NCI-H2196 treated with DMSO at 0.1 percent for 48 hours (cell line): Measurements from ENCODE around the gene CLK1.

Experiments used
- DNase-seq: peaks from one replicate; lab custom pipeline; 2025; ENCODE audit not compliant: unreplicated experiment; lab: John Stamatoyannopoulos, UW

The CLK1 gene

GRCh38 chr2:200811333-200812121 lies 52.9 kb downstream of the CLK1 start, which contains the start of gene BZW1:
Gene BZW1, plus strand, starts transcription at chr2:200811910. Its CDS starts 1,308 bp downstream, at chr2:200813218.
- peak; percentile 88 for DNase-seq

DNA sequence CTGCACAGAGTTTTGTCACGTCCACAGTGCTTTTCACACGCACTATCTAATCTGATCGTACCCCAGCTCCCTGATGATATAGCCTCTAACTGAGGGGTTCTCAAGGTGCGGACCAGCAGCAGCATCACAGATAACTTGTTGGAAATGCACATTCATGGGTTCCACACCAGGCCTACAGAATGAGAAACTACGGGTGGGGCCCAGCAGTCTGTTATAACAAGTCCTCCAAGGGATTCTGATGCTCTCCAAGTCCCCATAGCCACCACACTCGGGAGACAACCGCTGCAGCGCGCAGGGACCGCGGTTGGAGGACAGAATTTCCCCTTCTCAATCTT lies 53.5 kb downstream of the CLK1 start:
- no peak for DNase-seq

DNA sequence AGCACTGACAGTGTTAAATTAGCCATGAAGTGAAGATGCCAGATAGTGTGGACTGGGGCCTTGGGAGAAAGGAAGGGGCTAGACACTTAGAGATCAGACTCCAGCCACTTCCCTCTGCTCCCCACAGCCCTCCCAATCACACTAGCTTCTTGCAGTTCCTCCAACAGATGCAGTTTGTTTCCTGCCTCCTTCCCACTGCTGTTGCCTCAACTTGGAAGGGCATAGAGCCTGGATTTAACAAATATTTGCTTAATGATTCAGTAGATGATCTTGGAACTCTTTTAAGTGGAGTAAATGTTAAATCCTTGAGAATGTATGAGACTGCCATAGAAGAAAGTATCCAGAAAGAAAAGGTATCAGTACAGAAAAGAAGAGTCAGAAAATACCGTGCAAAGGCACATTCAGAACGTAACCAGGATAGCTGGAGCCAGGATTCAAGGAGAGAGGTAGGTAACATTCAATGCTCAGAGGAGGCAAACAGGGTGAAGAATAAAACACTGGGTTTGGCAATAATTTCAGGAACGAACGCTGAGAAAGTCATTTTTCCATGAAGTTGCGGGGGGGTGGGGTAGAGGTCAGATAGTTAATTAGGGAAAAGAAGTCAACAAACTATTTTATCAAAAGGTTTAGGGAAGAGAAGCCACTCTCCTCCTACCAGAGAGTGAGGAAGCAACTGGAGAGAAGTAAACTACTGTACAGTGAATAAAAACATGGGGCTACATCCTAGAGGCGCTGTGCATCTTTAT lies 54.0 kb downstream of the CLK1 start:
- no peak for DNase-seq

DNA sequence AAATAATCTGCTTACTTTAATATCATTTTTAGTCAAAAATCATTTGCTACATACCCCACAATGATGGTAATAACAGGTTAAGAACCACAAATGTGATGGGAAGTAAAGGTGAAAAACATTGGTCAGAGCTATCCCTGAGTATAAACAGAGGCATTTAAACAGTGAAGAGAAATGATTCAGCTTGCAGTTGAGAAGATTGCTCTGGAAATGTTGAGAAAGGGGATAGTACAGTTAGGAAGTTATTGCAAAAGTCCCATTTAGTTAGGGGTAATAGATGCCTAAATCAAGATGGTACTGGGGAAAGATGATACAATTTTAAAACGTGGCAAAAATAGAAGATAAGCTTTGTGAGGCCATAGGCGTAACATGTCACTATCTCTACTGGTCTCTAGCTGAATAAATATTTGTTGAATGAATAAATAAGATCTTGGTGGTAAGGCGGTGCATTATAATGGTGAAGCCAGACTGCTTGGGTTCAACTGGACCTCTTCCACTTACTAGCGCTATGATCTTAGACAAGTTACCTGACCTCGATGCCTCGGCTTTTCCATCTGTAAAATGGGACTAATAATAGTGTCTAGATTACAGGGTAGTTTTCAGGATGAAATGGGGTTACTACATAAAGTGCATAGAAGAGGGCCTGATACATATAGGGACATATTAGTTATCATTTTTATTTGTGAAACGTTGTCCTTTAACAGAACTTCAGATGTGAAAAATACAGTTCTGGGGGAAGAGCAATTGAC lies 54.8 kb downstream of the CLK1 start:
- no peak for DNase-seq
